A673 (cell line): ENCODE data around the gene SMOC2. TPM values are rescaled to one million over a fixed set of nuclear protein-coding genes. Genes with fewer than 3 reads are reported as not detected.

Experiments used
- BruUV-seq: library from RNA; stranded (reverse); fragments of 400-500 nt; replicated peaks from 2 replicates; lab custom pipeline; 2021; lab: Mats Ljungman, UMichigan
- CTCF ChIA-PET: fragments of 300-600 bp; sonication (Branson Sonifier 250); formaldehyde crosslinking; loops from one replicate; lab custom pipeline; 2022; ENCODE audit warnings: antibody characterized with exemption; lab: Charles Lee
- POLR2A ChIA-PET: fragments of 300-600 bp; sonication (Branson Sonifier 250); formaldehyde crosslinking; loops from one replicate; lab custom pipeline; 2022; ENCODE audit warnings: antibody characterized with exemption; ENCODE audit not compliant: low non-redundant PET; lab: Charles Lee
- DNase-seq: peaks from one replicate; pipeline ENCODE4 v3.0.0-alpha.2; 2015; ENCODE audit warnings: low spot score
- H3K27ac ChIP-seq: fragments of 200-600 bp; sonication (generic); 2 replicates; pipeline ENCODE4 v1.5.1; 2016; ENCODE audit warnings: mixed run types, low read depth, mild to moderate bottlenecking, mixed read lengths, antibody characterized with exemption, low read length; ENCODE audit not compliant: poor library complexity, severe bottlenecking
- H3K27me3 ChIP-seq: fragments of 200-600 bp; sonication (generic); replicated peaks from 2 replicates; pipeline ENCODE4 v1.6.1; 2017; ENCODE audit warnings: mixed run types, low read depth, mild to moderate bottlenecking, mixed read lengths, antibody characterized with exemption, low read length; ENCODE audit not compliant: insufficient read depth, poor library complexity
- H3K36me3 ChIP-seq: fragments of 200-600 bp; sonication (generic); 2 replicates; pipeline ENCODE4 v1.6.1; 2016; ENCODE audit warnings: mixed run types, mild to moderate bottlenecking, mixed read lengths, antibody characterized with exemption, low read length; ENCODE audit not compliant: insufficient read depth, poor library complexity, severe bottlenecking
- H3K4me1 ChIP-seq: fragments of 200-600 bp; sonication (generic); 2 replicates; pipeline ENCODE4 v1.6.1; 2017; ENCODE audit warnings: mixed run types, mild to moderate bottlenecking, mixed read lengths, antibody characterized with exemption, low read length; ENCODE audit not compliant: insufficient read depth, poor library complexity, severe bottlenecking
- H3K4me3 ChIP-seq: fragments of 200-600 bp; sonication (generic); 2 replicates; pipeline ENCODE4 v1.5.1; 2016; ENCODE audit warnings: low read depth, mixed run types, mild to moderate bottlenecking, mixed read lengths, low read length; ENCODE audit not compliant: poor library complexity, severe bottlenecking
- H3K9me3 ChIP-seq: fragments of 200-600 bp; sonication (generic); 2 replicates; pipeline ENCODE4 v1.6.1; 2016; ENCODE audit warnings: mixed run types, low read depth, mild to moderate bottlenecking, mixed read lengths, antibody characterized with exemption, low read length; ENCODE audit not compliant: poor library complexity, severe bottlenecking
- CTCF ChIP-seq: fragments of 300-800, 200-600 bp; sonication (generic); conservative IDR thresholded peaks from 2 replicates; pipeline ENCODE4 v1.5.1; 2017; ENCODE audit warnings: low read depth, mild to moderate bottlenecking, antibody characterized with exemption, low read length, moderate library complexity, mixed read lengths
- EZH2 ChIP-seq: fragments of 200-600 bp; sonication (generic); IDR thresholded peaks from 2 replicates; pipeline ENCODE4 v1.6.1; 2017; ENCODE audit warnings: borderline replicate concordance, low read depth, mild to moderate bottlenecking, mixed read lengths, antibody characterized with exemption, low read length; ENCODE audit not compliant: poor library complexity, severe bottlenecking
- intact Hi-C: fragments of 100-400 bp; cut with micrococcal nuclease; formaldehyde crosslinking; loops from one replicate; pipeline ENCODE4 v1.10.0; 2022; ENCODE audit not compliant: unreplicated experiment
- total RNA-seq: library from RNA; stranded (reverse); gene quantifications from 2 replicates; pipeline ENCODE4 v1.2.3, GENCODE V29; 2021

SMOC2 gene
- total RNA-seq, 1 experiment from 2014 or later: 1.8 TPM

DNA sequence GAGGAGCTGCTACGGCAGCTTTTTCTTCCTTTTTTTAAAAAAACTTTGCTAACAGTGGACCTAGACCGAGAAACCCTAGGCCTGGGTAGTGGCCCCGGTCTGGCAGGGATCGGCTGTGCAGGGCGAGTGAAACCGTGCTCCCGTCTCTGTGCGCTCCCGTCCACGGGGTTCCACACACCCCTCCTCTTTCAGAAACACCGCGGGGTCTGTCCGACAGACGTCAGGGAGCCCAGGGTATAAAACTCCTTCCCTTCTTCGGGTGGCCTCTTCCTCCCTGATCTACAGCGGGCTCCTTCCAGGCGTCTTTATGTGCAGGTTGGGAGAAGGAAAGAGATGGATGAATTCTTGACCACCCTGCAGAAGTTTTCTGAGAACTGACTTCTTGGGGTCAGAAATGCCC is 27.1 kb upstream of the SMOC2 start:
- CTCF ChIA-PET: no interaction called here

DNA sequence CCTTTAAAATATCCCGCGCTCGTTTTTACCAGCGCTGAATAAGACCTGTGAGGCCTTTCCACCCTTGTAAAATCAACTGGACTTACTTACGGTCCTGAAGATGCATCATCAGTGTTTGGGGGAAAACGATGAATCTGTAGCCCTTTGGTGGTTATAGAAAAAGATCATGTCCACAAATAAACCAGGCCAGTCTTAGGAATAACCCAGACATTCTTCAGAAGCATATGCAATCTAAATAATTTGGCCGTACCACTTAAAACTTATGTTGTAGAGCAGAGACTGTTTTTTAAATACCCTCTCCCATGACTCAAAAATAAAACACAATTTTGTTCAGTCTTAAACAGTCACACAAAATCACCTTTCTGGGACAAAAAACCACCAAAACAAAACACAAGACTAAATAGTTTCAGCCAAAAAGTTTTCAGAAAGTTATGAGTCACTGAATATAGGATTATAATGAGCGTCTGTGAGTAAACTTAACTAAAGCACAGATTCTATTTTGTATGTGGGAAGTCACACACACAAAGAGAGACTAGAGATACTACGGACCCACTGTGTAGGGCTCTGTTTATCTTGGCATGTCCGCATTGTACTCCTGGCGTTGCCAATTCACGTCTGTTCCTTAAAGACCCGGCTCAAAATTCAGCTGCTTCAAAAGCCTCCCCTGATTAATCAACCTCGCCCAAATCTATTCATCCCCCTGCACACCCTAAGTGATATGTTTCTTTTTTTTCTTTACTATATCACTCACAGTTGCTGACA is 26.5 kb upstream of the SMOC2 start:
- BruUV-seq: no TSS peak
- DNase-seq: no peak
- intact Hi-C loops: no loop called here
- no peaks in the 10 kb centered on the region for H3K36me3 ChIP-seq
- CTCF ChIA-PET: no interaction called here
- H3K4me1 ChIP-seq: no peaks in the 10 kb centered on the region
- H3K27me3 ChIP-seq: no peaks in the 10 kb centered on the region
- H3K4me3 ChIP-seq: no peak overlapping the region
- no peak for TF ChIP-seq EZH2
- TF ChIP-seq CTCF: no peak
- no peak overlapping the region for H3K27ac ChIP-seq
- POLR2A ChIA-PET: no interaction called here
- H3K9me3 ChIP-seq: no peaks in the 10 kb centered on the region

More for the DNA sequence above, 27.1 kb upstream of the SMOC2 start:
- Histone ChIP-seq H3K27ac (no peak overlapping the region), H3K4me1 (no peaks in the 10 kb centered on the region), H3K36me3 (no peaks in the 10 kb centered on the region), H3K27me3 (no peaks in the 10 kb centered on the region), H3K4me3 (no peak overlapping the region), H3K9me3 (no peaks in the 10 kb centered on the region)
- intact Hi-C loops: no loop called here
- no peak for DNase-seq
- no peak for TF ChIP-seq CTCF
- TF ChIP-seq EZH2: no peak
- POLR2A ChIA-PET: no interaction called here
- no TSS peak for BruUV-seq

DNA sequence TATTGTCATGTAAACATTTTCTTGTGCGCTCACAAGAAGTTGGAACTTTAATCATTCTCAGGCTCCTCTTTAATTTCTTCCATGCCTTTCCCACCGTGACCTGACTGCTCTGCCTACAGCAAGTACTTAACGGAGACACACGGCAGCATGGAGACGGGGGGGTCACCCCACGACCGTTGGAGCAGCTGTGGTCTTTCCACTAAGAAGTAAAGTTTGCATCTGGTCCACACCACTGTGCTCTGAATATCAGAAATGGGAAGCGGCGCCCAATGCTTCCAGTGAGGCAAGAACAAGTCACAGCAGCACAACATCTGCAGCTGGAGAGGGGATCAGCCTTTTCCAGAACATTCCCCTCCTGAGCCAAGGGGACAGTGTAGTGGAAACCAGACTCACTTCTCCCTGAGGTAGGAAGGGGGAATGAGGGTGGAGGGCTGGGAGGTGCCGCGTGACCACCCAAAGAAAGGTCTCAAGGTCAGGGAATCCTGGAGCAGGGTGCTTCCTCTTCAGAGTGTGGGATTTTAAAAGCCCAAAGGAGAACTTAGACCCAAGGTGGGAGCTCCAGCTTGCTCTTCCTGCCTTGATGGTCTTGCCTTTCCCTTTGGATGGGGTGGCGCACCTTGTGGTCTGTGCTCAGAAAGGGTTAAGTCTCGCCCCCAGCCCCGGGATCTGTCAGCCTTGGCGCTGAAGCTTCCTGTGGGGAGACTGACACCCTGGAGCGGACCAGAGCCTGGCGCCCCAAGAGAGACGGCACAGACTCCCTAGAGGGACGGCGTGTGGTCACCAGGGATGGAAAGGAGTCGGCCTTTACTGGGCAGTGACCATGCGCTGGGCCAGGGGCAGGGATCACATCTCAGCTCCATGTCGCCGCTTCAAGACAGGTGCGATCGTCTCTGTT is 25.6 kb upstream of the SMOC2 start:
- H3K27ac ChIP-seq: no peak overlapping the region
- H3K4me3 ChIP-seq: no peak overlapping the region
- no peaks in the 10 kb centered on the region for H3K9me3 ChIP-seq
- ChIA-PET CTCF (no interaction called here), POLR2A (no interaction called here)
- no TSS peak for BruUV-seq
- intact Hi-C loops: no loop called here
- no peak for TF ChIP-seq EZH2
- TF ChIP-seq CTCF: no peak
- H3K4me1 ChIP-seq: no peaks in the 10 kb centered on the region
- no peak for DNase-seq
- no peaks in the 10 kb centered on the region for H3K36me3 ChIP-seq
- no peaks in the 10 kb centered on the region for H3K27me3 ChIP-seq
